ENCODE data around the gene RERE.

- TF ChIP-seq POLR2A (IDR thresholded peaks at IDR 0.05): no peak
- TF ChIP-seq, protein P1, sequence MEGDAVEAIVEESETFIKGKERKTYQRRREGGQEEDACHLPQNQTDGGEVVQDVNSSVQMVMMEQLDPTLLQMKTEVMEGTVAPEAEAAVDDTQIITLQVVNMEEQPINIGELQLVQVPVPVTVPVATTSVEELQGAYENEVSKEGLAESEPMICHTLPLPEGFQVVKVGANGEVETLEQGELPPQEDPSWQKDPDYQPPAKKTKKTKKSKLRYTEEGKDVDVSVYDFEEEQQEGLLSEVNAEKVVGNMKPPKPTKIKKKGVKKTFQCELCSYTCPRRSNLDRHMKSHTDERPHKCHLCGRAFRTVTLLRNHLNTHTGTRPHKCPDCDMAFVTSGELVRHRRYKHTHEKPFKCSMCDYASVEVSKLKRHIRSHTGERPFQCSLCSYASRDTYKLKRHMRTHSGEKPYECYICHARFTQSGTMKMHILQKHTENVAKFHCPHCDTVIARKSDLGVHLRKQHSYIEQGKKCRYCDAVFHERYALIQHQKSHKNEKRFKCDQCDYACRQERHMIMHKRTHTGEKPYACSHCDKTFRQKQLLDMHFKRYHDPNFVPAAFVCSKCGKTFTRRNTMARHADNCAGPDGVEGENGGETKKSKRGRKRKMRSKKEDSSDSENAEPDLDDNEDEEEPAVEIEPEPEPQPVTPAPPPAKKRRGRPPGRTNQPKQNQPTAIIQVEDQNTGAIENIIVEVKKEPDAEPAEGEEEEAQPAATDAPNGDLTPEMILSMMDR (IDR thresholded peaks at IDR 0.05): no peak
These were observed 320.1 kb downstream of the RERE start for GRCh38 chr1:8497210-8497819.

All from thyroid gland (tissue), 4 donors.